ENCODE measurements around the gene SEMG2.

Gene SEMG2

GRCh38 chr20:45221076-45221475 is at the start of gene SEMG2:
Gene SEMG2 (plus strand): TSS chr20:45221373. CDS start chr20:45221390, 17 bp downstream.
- DNase-seq (ENCODE audit: low read depth in 2 of 2): no peak

GRCh38 chr20:45173522-45173921 is 47.7 kb upstream of the SEMG2 start:
- DNase-seq (ENCODE audit: low read depth in 2 of 2): no peak

- DNase-seq (ENCODE audit: low read depth in 2 of 2): no peak
Observed at GRCh38 chr20:45174434-45175364, 46.5 kb upstream of the SEMG2 start, which contains the start of gene PI3. Gene PI3 (plus strand): TSS chr20:45174902. CDS start chr20:45174923, 21 bp downstream.

- DNase-seq (ENCODE audit: low read depth in 2 of 2): no peak
Observed at GRCh38 chr20:45176526-45177267, 44.5 kb upstream of the SEMG2 start.

GRCh38 chr20:45179166-45179565 is 42.0 kb upstream of the SEMG2 start:
- no peak for DNase-seq (ENCODE audit: low read depth in 2 of 2)

GRCh38 chr20:45181639-45182038 is 39.5 kb upstream of the SEMG2 start:
- DNase-seq (ENCODE audit: low read depth in 2 of 2): no peak

GRCh38 chr20:45183084-45183483 is 38.1 kb upstream of the SEMG2 start:
- DNase-seq (ENCODE audit: low read depth in 2 of 2): no peak

GRCh38 chr20:45187693-45188092 is 33.5 kb upstream of the SEMG2 start:
- no peak for DNase-seq (ENCODE audit: low read depth in 2 of 2)

- DNase-seq (ENCODE audit: low read depth in 2 of 2): no peak
Observed at GRCh38 chr20:45189067-45189609, 32.0 kb upstream of the SEMG2 start.

- no peak for DNase-seq (ENCODE audit: low read depth in 2 of 2)
Observed at GRCh38 chr20:45189861-45190260, 31.3 kb upstream of the SEMG2 start.

- no peak for DNase-seq (ENCODE audit: low read depth in 2 of 2)
Observed at GRCh38 chr20:45191926-45192325, 29.2 kb upstream of the SEMG2 start.

- no peak for DNase-seq (ENCODE audit: low read depth in 2 of 2)
Observed at GRCh38 chr20:45193331-45193730, 27.8 kb upstream of the SEMG2 start.

- no peak for DNase-seq (ENCODE audit: low read depth in 2 of 2)
Observed at GRCh38 chr20:45206725-45207124, 14.4 kb upstream of the SEMG2 start, which contains the start of gene SEMG1. Gene SEMG1 (plus strand): TSS chr20:45207033. CDS start chr20:45207054, 21 bp downstream.

- no peak for DNase-seq (ENCODE audit: low read depth in 2 of 2)
Observed at GRCh38 chr20:45209924-45210323, 11.2 kb upstream of the SEMG2 start.

GRCh38 chr20:45211569-45212474 is 9.4 kb upstream of the SEMG2 start:
- no peak for DNase-seq (ENCODE audit: low read depth in 2 of 2)

- DNase-seq (ENCODE audit: low read depth in 2 of 2): no peak
Observed at GRCh38 chr20:45212836-45213235, 8.3 kb upstream of the SEMG2 start.

- DNase-seq (ENCODE audit: low read depth in 2 of 2): no peak
Observed at GRCh38 chr20:45218124-45218523, 3.0 kb upstream of the SEMG2 start.

GRCh38 chr20:45218636-45219035 is 2.5 kb upstream of the SEMG2 start:
- DNase-seq (ENCODE audit: low read depth in 2 of 2): no peak

GRCh38 chr20:45223136-45223535 is 2.0 kb downstream of the SEMG2 start:
- DNase-seq (ENCODE audit: low read depth in 2 of 2): no peak

GRCh38 chr20:45226287-45226686 is 5.1 kb downstream of the SEMG2 start:
- DNase-seq (ENCODE audit: low read depth in 2 of 2): no peak
